ENCODE results near the gene NPSR1.
"Not testable (repeated sequence)": the region's sequence is repeated elsewhere in the genome, so short reads cannot be mapped to it uniquely, and the experiment has no call there.

The NPSR1 gene

GRCh38 chr7:34839645-34840044 is 181.6 kb downstream of the NPSR1 start:
- DNase-seq, result no peak

GRCh38 chr7:34840176-34840785 is 182.3 kb downstream of the NPSR1 start:
- no peak for DNase-seq

DNA sequence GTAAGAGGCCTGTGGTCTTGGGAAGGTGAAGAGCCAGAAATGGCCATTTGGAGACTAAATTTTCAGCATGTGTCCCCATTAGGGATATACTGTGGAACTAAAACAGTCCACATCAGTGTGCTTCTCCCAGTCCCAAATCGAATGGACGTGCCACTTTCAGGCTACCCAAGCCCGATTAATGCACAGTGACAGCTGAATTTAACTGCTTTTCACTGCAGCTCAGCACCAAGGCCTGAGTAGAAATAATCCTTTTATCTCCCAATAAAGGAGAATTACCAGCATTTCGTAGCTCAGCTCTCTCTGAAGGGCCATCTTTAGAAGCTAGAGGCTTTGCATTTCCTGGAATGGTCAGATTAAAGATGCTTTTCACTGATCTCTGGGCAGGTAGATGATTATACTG is 183.3 kb downstream of the NPSR1 start:
- no peak for DNase-seq

GRCh38 chr7:34842782-34843181 is 184.8 kb downstream of the NPSR1 start:
- DNase-seq, result peak in 1 of 2 donors; percentile 1

DNA sequence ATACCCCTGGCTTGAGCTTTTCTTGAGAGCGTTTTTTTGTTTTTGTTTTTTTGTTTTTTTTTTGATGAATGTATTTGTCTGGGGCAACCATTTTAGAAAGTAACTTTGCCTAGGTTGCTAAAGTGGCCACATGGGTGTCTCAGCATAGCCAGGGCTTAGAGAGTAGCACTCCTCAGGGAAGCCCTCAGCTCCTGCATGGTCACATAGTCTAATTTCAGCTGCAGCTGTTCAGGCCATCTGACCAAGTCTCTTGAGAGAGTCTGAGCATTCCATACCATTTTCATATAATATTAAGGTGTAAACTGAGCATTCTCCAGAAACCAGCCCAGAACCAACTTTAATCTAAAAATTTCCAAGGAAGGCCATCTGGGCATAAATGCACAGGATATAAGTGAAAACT is 186.4 kb downstream of the NPSR1 start:
- no peak for DNase-seq

- no peak for DNase-seq
Observed at GRCh38 chr7:34844936-34845665, 187.1 kb downstream of the NPSR1 start.

GRCh38 chr7:34845666-34846361 is 187.8 kb downstream of the NPSR1 start:
- DNase-seq, result no peak

DNA sequence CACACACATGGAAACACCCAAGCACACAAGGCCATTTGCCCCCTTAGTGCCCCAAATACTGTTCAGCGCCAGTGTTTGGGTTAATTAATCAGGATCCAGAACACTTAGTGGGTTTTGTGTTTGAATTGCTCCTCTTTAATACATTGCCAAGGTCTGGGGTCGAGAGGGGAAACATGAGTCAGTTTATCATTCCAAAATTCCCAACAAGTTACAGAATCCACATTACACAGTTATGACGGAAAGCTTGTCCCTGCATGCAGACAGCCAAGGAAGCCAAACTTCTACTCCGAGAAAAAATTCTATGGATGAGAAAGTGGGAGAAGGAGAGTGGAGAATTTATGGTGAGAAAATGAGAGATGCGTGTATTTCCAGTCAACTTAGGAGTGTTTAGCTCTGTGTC is 189.0 kb downstream of the NPSR1 start:
- no peak for DNase-seq

GRCh38 chr7:34848670-34849069 is 190.7 kb downstream of the NPSR1 start:
- DNase-seq, result no peak

- no peak for DNase-seq
Observed at GRCh38 chr7:34849163-34849960, 191.3 kb downstream of the NPSR1 start.

DNA sequence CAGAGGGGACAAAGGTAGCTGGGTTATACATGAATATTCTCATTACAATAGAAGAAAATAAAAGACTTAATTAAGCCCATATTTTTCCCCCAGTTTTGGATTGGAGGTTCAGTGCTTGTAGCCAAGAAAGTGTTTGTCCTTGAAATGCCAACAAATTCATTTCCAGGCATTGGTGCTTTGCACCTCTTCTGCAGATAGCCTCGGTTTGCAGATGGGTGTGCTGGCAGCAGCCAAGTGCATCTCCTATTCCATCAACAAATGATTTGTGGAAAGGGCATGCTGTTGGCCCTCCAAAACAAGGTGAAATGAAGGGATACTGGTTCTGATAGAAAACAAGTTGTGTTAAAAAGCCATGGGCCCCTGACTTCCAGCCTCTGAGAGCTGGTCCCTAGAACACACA is 192.0 kb downstream of the NPSR1 start:
- DNase-seq, result no peak

GRCh38 chr7:34850681-34851080 is 192.7 kb downstream of the NPSR1 start:
- DNase-seq, result no peak

DNA sequence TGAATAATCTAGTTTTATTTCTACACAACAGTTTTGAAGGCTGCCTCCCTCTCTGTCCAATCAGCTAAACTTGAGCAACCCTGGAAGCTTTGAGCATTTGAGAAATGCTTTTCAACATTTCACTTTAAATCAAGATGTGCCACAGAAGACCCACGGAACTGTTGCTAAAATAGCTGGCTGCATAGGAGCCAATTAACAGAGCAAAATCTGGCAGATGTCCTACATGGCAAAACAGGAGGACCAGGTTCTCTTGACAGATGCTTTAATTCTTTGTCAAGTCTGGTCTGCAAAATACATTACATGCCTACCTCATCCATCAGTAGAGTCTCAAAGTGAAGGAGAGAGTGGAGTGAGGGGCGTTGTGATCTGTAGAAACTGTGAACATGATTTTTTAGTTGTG is 193.4 kb downstream of the NPSR1 start:
- no peak for DNase-seq

DNA sequence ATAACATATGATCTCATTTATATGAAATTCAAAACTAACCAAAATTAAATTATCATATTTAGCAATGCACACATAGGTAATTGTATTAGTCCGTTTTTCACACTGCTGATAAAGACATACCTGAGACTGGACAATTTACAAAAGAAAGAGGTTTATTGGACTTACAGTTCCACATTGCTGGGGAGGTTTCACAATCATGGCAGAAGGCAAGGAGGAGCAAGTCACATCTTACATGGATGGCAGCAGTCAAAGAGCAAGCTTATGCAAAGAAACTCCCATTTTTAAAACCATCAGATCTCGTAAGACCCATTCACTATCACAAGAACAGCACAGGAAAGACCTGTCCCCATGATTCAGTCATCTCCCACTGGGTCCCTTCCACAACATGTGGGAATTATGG is 200.4 kb downstream of the NPSR1 start:
- not testable (repeated sequence) for DNase-seq

DNA sequence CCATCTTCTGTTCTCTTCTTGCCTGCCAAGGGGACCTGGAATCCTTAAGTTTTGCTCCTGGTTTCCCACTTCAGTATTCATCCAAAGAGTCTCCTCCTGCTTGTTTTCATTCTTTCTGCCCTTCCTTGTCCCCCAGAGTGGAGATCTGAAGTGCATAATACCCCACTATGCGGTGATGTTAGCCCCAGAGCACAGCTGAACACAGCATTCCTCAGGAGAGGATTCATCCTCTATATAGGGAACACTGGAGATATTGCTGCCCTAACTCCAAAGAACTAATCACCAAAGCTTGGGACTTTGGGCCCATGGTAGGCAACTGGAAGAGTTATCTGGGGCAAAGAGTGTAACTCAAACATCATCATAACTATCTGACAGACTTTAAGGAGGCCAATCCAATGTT is 201.3 kb downstream of the NPSR1 start:
- not testable (repeated sequence) for DNase-seq

GRCh38 chr7:34866222-34866621 is 208.2 kb downstream of the NPSR1 start:
- peak in 1 of 2 donors; percentile 5 for DNase-seq

- DNase-seq, result not testable (repeated sequence)
Observed at GRCh38 chr7:34867341-34867740, 209.3 kb downstream of the NPSR1 start.

DNA sequence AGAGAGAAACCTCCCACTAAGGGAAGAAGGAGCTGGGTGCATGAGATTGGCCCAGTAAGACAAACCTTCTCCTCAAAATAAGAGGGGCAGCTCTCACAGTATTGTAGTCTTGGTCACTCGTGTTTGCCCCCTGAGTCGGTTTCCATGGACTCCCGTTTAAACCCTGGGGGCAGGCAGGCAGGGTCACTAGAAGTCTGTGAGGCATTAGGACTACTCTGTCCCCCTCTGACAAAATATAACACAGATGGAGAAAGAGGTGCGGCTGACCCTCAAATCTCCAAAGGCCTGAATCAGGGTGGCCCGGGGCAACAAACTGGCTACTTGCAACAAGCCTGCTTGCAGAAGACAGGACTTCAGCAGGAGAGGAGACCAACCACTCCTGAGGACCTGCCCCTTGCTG is 210.6 kb downstream of the NPSR1 start:
- not testable (repeated sequence) for DNase-seq

DNA sequence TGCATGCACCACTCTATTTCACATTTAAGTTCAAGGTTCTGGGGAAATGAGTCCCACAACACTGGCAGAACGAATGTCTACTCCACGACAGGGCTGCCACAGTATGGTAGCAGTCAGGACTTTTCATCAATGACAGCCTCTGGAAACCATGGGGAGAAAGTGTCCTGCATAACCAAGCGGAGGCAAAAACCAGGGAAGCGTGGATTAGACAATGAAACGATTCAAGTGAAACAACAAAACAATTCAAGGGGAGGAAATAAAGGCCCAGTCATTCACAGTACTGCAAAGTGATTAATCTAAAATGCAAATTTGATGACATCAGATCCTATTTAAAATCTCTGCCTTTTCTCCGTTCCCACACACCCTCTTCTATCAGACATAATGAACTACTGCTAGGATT is 211.0 kb downstream of the NPSR1 start:
- DNase-seq, result peak; percentile 64 to 94

GRCh38 chr7:34870041-34870440 is 212.0 kb downstream of the NPSR1 start:
- not testable (repeated sequence) for DNase-seq

GRCh38 chr7:34874329-34874728 is 216.3 kb downstream of the NPSR1 start:
- not testable (repeated sequence) for DNase-seq

GRCh38 chr7:34875481-34875880 is 217.5 kb downstream of the NPSR1 start:
- DNase-seq, result peak; percentile 34 to 51
